Measurements from ENCODE around the gene TMEM203.

TMEM203 gene

GRCh38 chr9:137159105-137160053, 46.1 kb downstream of the TMEM203 start:
- no peak overlapping the region for H3K4me3 ChIP-seq (ENCODE audit: low read depth, low read length)
- no peak for TF ChIP-seq CTCF (IDR thresholded peaks at IDR 0.05; ENCODE audit: low read depth, low read length, missing control alignments)
- in situ Hi-C loops (cut with HindIII; ENCODE audit: low sequenced_read_pairs): no loop called here

GRCh38 chr9:137158625-137159024, 46.8 kb downstream of the TMEM203 start:
- no peak for DNase-seq (ENCODE audit: low read depth)
- TF ChIP-seq CTCF (IDR thresholded peaks at IDR 0.05; ENCODE audit: low read depth, low read length, missing control alignments): no peak
- in situ Hi-C loops (cut with HindIII; ENCODE audit: low sequenced_read_pairs): no loop called here
- no peak overlapping the region for H3K4me3 ChIP-seq (ENCODE audit: low read depth, low read length)

More at GRCh38 chr9:137159105-137160053, 46.1 kb downstream of the TMEM203 start:
- no peak for DNase-seq (ENCODE audit: low read depth)

- in situ Hi-C loops (cut with HindIII; ENCODE audit: low sequenced_read_pairs): no loop called here
- H3K4me3 ChIP-seq (ENCODE audit: low read depth, low read length): no peak overlapping the region
- DNase-seq (ENCODE audit: low read depth): no peak
- no peak for TF ChIP-seq CTCF (IDR thresholded peaks at IDR 0.05; ENCODE audit: low read depth, low read length, missing control alignments)
Measured at GRCh38 chr9:137157618-137158415, 47.6 kb downstream of the TMEM203 start.

GRCh38 chr9:137156567-137157375, 48.7 kb downstream of the TMEM203 start:
- DNase-seq (ENCODE audit: low read depth): no peak
- H3K4me3 ChIP-seq (ENCODE audit: low read depth, low read length): peak overlapping the region; percentile 22
- no peak for TF ChIP-seq CTCF (IDR thresholded peaks at IDR 0.05; ENCODE audit: low read depth, low read length, missing control alignments)
- in situ Hi-C loops (cut with HindIII; ENCODE audit: low sequenced_read_pairs): no loop called here

All from astrocyte of the cerebellum (primary cell).